OCI-LY1 (cell line): ENCODE measurements around the gene ZC2HC1B.

Experiments used
- H2AFZ ChIP-seq: fragments of 200-600 bp; sonication (generic), shearing (Covaris generic); 2 replicates; pipeline ENCODE4 v1.6.0; 2014; ENCODE audit warnings: antibody characterized with exemption, mild to moderate bottlenecking, low read length
- H3F3A ChIP-seq: fragments of 200-600 bp; sonication (generic), shearing (Covaris generic); 2 replicates; pipeline ENCODE4 v1.6.0; 2014; ENCODE audit warnings: mild to moderate bottlenecking, antibody characterized with exemption, low read length, moderate library complexity; ENCODE audit not compliant: insufficient read depth
- H3K27ac ChIP-seq: fragments of 200-600 bp; sonication (generic); 2 replicates; pipeline ENCODE4 v1.5.1; 2014; ENCODE audit warnings: low read length, mixed run types, mild to moderate bottlenecking, low read depth; ENCODE audit not compliant: poor library complexity, severe bottlenecking
- H3K27me3 ChIP-seq: fragments of 200-600 bp; sonication (generic); 2 replicates; pipeline ENCODE4 v1.6.0; 2014; ENCODE audit warnings: antibody characterized with exemption, mild to moderate bottlenecking, low read length, moderate library complexity; ENCODE audit not compliant: insufficient read depth
- H3K36me3 ChIP-seq: fragments of 200-600 bp; sonication (generic); 2 replicates; pipeline ENCODE4 v1.6.1; 2014; ENCODE audit warnings: mild to moderate bottlenecking, antibody characterized with exemption, low read length, moderate library complexity, mixed read lengths; ENCODE audit not compliant: insufficient read depth
- H3K4me1 ChIP-seq: fragments of 200-600 bp; sonication (generic); 2 replicates; pipeline ENCODE4 v1.5.1; 2014; ENCODE audit warnings: mild to moderate bottlenecking, low read length, moderate library complexity; ENCODE audit not compliant: insufficient read depth, severe bottlenecking
- H3K4me2 ChIP-seq: fragments of 200-600 bp; sonication (generic), shearing (Covaris generic); 2 replicates; pipeline ENCODE4 v1.6.1; 2014; ENCODE audit warnings: low read length
- H3K4me3 ChIP-seq: fragments of 200-600 bp; sonication (generic); 2 replicates; pipeline ENCODE4 v1.5.1; 2014; ENCODE audit warnings: low read length, low read depth, mild to moderate bottlenecking, mixed read lengths; ENCODE audit not compliant: poor library complexity, severe bottlenecking
- H3K79me2 ChIP-seq: fragments of 200-600 bp; shearing (Covaris generic); 2 replicates; pipeline ENCODE4 v1.6.1; 2016; ENCODE audit warnings: mixed run types, low read length, mixed read lengths; ENCODE audit not compliant: insufficient read depth
- H3K9ac ChIP-seq: fragments of 200-600 bp; sonication (generic), shearing (Covaris generic); 2 replicates; pipeline ENCODE4 v1.6.1; 2014; ENCODE audit warnings: mild to moderate bottlenecking, low read length, mixed read lengths
- H3K9me2 ChIP-seq: fragments of 200-600 bp; sonication (generic), shearing (Covaris generic); 2 replicates; pipeline ENCODE4 v1.6.1; 2014; ENCODE audit warnings: low read depth, mild to moderate bottlenecking, low read length, mixed read lengths
- H3K9me3 ChIP-seq: fragments of 200-600 bp; shearing (Covaris generic); 2 replicates; pipeline ENCODE4 v1.6.1; 2014; ENCODE audit warnings: low read length, mixed read lengths
- H4K20me1 ChIP-seq: fragments of 200-600 bp; sonication (generic), shearing (Covaris generic); 2 replicates; pipeline ENCODE4 v1.6.0; 2016; ENCODE audit warnings: mild to moderate bottlenecking, low read length; ENCODE audit not compliant: insufficient read depth
- EZH2 ChIP-seq: fragments of 200-600 bp; sonication (generic), shearing (Covaris generic); IDR thresholded peaks from 2 replicates; pipeline ENCODE4 v1.8.0; 2017; ENCODE audit warnings: borderline replicate concordance, mixed run types, mild to moderate bottlenecking, antibody characterized with exemption, low read length, moderate library complexity, mixed read lengths
- TF ChIP-seq, protein P1 (sequence below): fragments of 200-600 bp; sonication (generic), shearing (Covaris generic); IDR thresholded peaks from 2 replicates; pipeline ENCODE4 v1.5.1; 2017; ENCODE audit warnings: mild to moderate bottlenecking, antibody characterized with exemption, low read length, moderate library complexity, mixed read lengths

Gene ZC2HC1B

DNA sequence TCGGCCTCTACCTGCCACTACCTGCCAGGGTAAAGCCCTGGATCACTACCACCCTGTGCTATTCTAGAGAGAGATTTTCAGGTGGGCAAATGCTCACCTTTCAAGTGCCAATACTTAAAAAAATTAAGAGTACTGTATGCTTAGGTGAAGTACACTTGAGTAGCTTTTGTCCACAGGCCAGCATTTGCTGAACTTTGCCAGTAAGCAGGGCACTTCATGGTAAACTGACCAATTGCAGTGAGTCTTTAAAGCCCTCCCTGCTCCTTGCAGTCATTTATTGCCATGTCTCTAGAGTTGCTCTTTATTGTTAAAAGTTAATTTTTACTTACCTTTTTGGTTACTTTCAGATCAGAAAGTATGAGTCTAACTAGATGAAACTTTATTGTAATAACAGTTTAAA lies 85.3 kb downstream of the ZC2HC1B start:
- Histone ChIP-seq H4K20me1 (no peaks in the 10 kb centered on the region), H3K9me2 (no peaks in the 10 kb centered on the region), H3K27me3 (no peaks in the 10 kb centered on the region; the same call in 1 of the 2 replicates), H3K4me2 (no peak overlapping the region), H3K4me1 (no peaks in the 10 kb centered on the region), H3K9ac (no peak overlapping the region), H3K27ac (no peak overlapping the region), H3F3A (no peaks in the 10 kb centered on the region), H3K4me3 (no peak overlapping the region), H3K36me3 (no peaks in the 10 kb centered on the region), H2AFZ (no peak overlapping the region), H3K79me2 (no peaks in the 10 kb centered on the region), H3K9me3 (no peaks in the 10 kb centered on the region)
- TF ChIP-seq EZH2, result no peak
- TF ChIP-seq, protein P1, sequence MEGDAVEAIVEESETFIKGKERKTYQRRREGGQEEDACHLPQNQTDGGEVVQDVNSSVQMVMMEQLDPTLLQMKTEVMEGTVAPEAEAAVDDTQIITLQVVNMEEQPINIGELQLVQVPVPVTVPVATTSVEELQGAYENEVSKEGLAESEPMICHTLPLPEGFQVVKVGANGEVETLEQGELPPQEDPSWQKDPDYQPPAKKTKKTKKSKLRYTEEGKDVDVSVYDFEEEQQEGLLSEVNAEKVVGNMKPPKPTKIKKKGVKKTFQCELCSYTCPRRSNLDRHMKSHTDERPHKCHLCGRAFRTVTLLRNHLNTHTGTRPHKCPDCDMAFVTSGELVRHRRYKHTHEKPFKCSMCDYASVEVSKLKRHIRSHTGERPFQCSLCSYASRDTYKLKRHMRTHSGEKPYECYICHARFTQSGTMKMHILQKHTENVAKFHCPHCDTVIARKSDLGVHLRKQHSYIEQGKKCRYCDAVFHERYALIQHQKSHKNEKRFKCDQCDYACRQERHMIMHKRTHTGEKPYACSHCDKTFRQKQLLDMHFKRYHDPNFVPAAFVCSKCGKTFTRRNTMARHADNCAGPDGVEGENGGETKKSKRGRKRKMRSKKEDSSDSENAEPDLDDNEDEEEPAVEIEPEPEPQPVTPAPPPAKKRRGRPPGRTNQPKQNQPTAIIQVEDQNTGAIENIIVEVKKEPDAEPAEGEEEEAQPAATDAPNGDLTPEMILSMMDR, result no peak

DNA sequence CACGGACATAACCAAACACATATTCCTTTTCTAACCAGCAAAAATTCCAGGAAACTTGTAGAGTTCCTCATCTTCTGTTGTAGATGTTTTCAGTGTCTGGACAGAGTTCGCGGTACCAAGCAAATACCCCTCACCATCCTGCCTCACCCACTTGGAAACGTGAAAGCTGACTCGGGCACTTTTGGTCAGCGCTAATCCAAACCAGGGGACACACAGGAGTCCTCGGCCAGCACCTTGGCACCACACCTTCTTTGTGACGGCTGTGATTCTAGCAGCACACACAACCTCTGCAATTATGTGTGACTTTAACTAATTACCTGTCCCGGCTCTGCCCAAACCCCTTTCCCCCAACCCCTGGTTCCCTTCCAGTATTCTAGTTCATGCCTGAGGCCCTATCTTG lies 85.7 kb downstream of the ZC2HC1B start:
- Histone ChIP-seq H3F3A (no peaks in the 10 kb centered on the region), H3K27me3 (no peaks in the 10 kb centered on the region; the same call in 1 of the 2 replicates), H3K4me1 (no peaks in the 10 kb centered on the region), H2AFZ (no peak overlapping the region), H3K27ac (no peak overlapping the region), H3K9ac (no peak overlapping the region), H3K79me2 (no peaks in the 10 kb centered on the region), H3K9me3 (no peaks in the 10 kb centered on the region), H4K20me1 (no peaks in the 10 kb centered on the region), H3K9me2 (no peaks in the 10 kb centered on the region), H3K4me3 (no peak overlapping the region), H3K36me3 (no peaks in the 10 kb centered on the region), H3K4me2 (no peak overlapping the region)
- no peak for TF ChIP-seq EZH2
- TF ChIP-seq, protein P1, result no peak

DNA sequence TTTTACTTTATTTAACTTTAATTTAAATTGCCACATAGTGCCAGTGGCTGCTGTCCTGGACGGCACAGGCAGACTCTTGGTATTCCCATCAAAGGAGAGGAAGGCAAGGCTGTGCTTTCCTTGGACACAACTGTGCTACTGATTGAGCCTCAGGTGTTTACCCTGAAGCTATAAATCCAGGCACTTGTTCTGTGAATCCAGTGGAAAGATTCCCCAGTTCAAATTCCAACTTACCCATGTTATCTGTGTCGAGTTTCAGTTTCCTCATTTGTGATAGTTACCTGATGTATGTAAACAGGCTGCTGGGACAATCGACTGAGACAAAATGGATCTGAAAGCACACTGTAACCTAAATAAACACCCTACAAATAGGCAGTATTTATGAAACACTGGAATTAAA lies 86.6 kb downstream of the ZC2HC1B start:
- H3K9me3 ChIP-seq, result no peaks in the 10 kb centered on the region
- H3F3A ChIP-seq, result no peaks in the 10 kb centered on the region
- no peaks in the 10 kb centered on the region; the same call in 1 of the 2 replicates for H3K27me3 ChIP-seq
- H4K20me1 ChIP-seq, result no peaks in the 10 kb centered on the region
- no peak overlapping the region for H3K4me2 ChIP-seq
- H3K79me2 ChIP-seq, result no peaks in the 10 kb centered on the region
- no peak overlapping the region for H2AFZ ChIP-seq
- no peak overlapping the region for H3K4me3 ChIP-seq
- H3K4me1 ChIP-seq, result no peaks in the 10 kb centered on the region
- H3K9ac ChIP-seq, result no peak overlapping the region
- H3K9me2 ChIP-seq, result no peaks in the 10 kb centered on the region
- no peak overlapping the region for H3K27ac ChIP-seq
- H3K36me3 ChIP-seq, result no peaks in the 10 kb centered on the region
- TF ChIP-seq EZH2, result no peak
- TF ChIP-seq, protein P1, result no peak
